Stimulated activated CD4-positive, alpha-beta T cell treated with anti-CD3 and anti-CD28 coated beads, TNF-alpha, amount 100 ng/mL, for 24 hours (primary cell): ENCODE data around the gene TTC38.

ENCODE experiments used
- DNase-seq, 3 experiments: peaks; one replicate each; pipeline ENCODE4 v3.0.0-alpha.2; 2020; ENCODE audit warnings: low read depth in 3 of 3

TTC38 gene

GRCh38 chr22:46267431-46268279, at the start of gene TTC38:
TTC38 (plus strand) TSS chr22:46268008; CDS start chr22:46268040, 32 bp downstream.
- peak in 1 of 3 experiments; percentile 31 for DNase-seq

GRCh38 chr22:46219636-46220035, 48.2 kb upstream of the TTC38 start:
- no peak for DNase-seq

DNA sequence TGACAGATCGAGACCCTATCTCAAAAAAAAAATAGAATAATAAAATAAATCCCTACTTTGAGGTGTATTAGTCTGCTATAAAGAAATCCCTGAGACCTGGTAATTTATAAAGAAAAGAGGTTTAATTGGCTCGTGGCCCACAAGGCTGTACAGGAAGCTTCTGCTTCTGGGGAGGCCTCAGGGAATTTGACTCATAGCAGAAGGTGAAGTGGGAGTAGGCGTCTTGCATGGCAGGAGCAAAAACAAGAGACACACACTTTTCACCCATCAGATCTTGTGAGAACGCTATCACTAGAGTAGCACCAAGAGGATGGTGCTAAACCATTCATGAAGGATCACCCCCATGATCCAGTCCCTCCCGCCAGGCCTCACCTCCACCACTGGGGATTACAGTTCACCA, 46.9 kb upstream of the TTC38 start:
- no peak for DNase-seq

- no peak for DNase-seq
These were observed 43.5 kb upstream of the TTC38 start for GRCh38 chr22:46224044-46224897.

GRCh38 chr22:46224898-46225290, 42.9 kb upstream of the TTC38 start:
- no peak for DNase-seq

DNA sequence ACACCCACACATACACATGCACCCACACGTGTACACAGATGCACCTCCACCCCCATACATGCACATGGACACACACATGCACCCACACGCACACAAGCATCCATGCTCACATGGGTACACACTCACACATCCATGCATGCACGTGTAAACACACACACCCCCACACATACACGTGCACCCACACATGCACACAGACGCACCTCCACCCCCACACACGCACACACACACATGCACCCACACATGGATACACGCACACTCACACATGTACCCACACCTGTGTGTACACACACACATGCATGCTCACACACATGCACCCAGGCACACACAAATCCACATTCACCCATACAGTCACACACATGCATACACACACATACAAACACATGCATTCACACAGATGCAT, 42.2 kb upstream of the TTC38 start:
- no peak for DNase-seq

DNA sequence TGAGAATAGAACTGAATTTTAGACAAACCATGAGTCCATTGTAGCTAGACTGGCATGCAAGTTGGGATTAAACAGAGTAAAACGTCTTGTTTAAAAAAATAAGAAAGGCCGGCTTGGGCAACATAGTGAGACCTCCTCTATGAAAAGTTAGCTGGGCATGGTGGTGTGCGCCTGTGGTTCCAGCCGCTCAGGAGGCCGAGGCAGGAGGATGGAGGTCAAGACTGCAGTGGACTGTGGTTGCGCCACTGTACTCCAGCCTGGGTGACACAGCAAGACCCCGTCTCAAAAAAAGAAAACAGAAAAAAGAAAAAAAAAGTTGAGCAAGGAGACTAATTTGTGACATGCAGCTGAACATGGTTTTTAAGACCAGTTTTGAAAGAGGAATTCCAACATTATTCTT, 41.2 kb upstream of the TTC38 start:
- DNase-seq: no peak

DNA sequence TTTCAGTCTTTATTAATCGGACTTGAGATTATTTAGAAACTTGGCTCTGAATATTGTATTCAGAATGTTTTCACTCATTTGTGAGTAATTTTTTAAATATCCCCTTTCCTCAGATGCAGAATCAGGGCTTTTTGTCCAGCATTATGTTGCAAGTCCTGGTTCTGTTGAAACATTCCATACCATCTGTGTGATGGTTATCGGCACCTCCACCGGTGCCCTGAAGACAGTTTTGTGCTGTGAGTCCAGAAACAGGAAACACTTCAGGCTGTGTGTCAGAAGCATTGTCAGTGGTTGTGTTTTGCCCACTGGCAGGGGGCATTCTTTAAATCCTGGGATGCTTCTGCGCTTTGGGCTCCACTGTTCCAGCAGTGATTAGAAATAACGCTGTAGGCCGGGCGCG, 38.1 kb upstream of the TTC38 start:
- no peak for DNase-seq

- no peak for DNase-seq
These were observed 37.4 kb upstream of the TTC38 start for GRCh38 chr22:46230262-46230901.

GRCh38 chr22:46233231-46233630, 34.6 kb upstream of the TTC38 start:
- no peak for DNase-seq

DNA sequence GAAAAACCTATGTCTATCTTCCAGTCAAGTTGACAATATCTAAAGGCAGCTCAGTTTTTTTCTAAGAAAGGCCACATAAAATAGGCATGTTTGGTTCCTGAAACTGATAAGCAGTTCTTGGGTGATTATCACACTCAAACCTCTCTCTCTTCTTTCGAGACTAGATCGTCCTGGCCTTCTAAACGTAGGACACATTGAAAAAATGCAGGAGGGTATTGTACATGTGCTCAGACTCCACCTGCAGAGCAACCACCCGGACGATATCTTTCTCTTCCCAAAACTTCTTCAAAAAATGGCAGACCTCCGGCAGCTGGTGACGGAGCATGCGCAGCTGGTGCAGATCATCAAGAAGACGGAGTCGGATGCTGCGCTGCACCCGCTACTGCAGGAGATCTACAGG, 32.8 kb upstream of the TTC38 start:
- no peak for DNase-seq

GRCh38 chr22:46237453-46238124, 30.2 kb upstream of the TTC38 start:
- no peak for DNase-seq

GRCh38 chr22:46238541-46238940, 29.3 kb upstream of the TTC38 start:
- DNase-seq: no peak

DNA sequence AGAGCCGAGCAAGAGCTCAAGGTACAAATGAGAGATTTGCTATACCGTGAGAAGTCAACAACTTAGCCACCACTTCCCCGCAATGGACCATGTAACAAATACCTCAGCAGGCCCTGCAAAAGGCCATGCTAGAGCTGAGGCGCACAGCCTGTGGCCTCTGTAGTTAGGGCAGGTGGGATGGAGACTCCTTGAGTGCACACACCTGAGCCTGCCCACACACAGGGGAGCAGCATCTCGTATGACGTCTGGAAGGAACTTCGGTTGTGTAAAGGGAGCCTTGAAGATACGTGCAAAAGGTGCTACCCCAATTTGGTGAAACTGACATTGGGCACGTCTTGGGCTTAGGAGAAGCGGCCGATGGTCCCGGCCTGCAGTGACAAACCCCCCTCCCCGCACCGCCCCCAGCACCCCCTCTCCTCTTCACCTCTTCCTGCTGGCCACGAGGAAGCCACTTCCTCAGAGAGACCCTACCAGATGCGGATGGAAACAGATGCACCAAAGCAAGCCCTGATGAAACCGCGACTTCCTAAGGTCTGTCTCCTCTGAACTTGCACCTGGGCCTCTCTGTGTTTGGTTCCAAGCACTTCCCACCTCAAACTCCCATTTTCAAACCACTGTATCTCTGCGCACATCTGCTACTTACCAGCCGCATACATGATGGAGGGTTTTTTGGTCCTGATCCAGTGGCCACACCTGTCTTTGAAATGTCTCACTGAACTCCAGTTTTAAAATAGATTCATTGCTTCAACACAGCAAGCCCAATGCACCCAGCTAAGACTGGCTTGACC, 28.4 kb upstream of the TTC38 start:
- DNase-seq: no peak

DNA sequence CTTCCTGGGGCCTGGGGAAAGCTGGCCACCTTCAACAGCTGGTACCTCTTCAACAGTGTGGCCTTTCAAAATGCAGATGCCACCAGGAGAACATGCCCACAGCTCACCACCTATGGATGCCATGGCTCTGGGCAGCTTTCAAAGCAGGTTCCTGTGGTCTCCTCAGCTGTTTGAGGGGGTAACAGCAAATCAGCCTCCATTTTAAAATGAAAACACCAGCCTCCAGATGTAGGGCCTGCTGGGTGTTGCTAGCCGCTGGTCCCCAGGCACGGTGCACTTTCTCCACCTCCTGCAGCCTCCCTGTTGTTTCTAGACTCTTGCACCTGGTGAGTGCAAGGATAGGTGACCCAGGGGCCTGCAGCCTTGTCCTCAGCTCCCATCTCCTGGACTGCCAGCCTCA, 27.7 kb upstream of the TTC38 start:
- no peak for DNase-seq

- no peak for DNase-seq
These were observed 27.3 kb upstream of the TTC38 start for GRCh38 chr22:46240506-46240905.

- DNase-seq: no peak
These were observed 26.9 kb upstream of the TTC38 start for GRCh38 chr22:46240907-46241306.

DNA sequence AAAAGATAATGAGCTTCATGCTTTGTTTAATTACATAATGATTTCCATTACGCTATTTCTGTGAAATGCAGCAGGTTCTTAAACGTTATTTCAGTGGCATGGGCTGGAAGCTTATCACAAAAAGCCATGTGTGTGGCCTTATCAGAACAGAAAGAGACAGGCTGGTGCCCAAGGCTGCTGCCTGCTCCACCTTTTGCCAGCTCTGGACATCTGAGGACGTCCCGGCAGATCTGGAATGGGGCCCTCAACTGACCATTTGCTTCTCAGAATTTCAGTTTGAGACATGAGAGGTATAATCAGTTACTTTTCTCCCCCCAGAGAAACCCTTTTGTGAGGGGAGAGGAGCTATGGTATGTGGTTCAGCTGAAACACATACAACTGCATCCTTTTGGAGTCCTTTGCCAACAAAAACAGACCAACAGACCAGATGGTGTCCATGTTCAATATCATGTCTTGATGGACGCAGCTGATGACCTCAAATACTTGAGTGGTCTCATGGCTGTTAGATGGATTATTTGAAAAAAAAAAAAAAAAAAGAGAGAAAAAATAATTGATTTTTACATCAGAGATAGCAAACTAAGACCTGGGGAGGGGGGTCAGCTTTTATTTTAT, 26.3 kb upstream of the TTC38 start:
- DNase-seq: no peak

- DNase-seq: no peak
These were observed 25.7 kb upstream of the TTC38 start for GRCh38 chr22:46242076-46242475.

GRCh38 chr22:46244771-46245170, 23.0 kb upstream of the TTC38 start:
- no peak for DNase-seq

- no peak for DNase-seq
These were observed 22.3 kb upstream of the TTC38 start for GRCh38 chr22:46245511-46245910.
